Cerebellar nuclear complex (tissue), 1 donor: ENCODE measurements around the gene CTDP1.
"Not testable (repeated sequence)": the region's sequence is repeated elsewhere in the genome, so short reads cannot be mapped to it uniquely, and the experiment has no call there.

Experiments
- DNase-seq, 2 experiments: peaks; one replicate each; lab custom pipeline; 2025; lab: John Stamatoyannopoulos, UW

The CTDP1 gene

GRCh38 chr18:79702906-79703305 lies 23.3 kb downstream of the CTDP1 start:
- no peak for DNase-seq

GRCh38 chr18:79704631-79705030 lies 25.0 kb downstream of the CTDP1 start:
- no peak for DNase-seq

DNA sequence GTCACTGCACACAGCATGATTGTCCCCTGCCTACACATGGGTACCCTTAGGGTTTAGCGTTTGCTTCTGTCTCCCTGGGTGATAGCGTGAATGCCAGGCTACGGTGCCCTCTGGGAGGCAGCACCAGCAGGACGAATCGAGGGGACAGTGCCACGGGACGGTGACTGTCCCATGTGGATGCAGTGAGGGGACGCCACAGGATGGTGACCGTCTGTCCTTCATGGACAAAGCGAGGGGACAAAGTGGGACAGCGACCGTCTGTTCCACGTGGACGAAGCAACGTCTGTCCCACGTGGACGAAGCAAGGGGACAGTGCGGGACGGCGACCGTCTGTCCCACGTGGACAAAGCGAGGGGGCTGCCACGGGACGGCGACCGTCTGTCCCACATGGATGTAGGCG lies 25.7 kb downstream of the CTDP1 start:
- no peak for DNase-seq

- DNase-seq, result no peak
Measured at GRCh38 chr18:79706006-79706405, 26.4 kb downstream of the CTDP1 start.

GRCh38 chr18:79706658-79707057 lies 27.1 kb downstream of the CTDP1 start:
- DNase-seq, result no peak

- no peak for DNase-seq
Measured at GRCh38 chr18:79707239-79707638, 27.6 kb downstream of the CTDP1 start.

- no peak for DNase-seq
Measured at GRCh38 chr18:79707671-79708070, 28.1 kb downstream of the CTDP1 start.

GRCh38 chr18:79708412-79708811 lies 28.8 kb downstream of the CTDP1 start:
- DNase-seq, result no peak

DNA sequence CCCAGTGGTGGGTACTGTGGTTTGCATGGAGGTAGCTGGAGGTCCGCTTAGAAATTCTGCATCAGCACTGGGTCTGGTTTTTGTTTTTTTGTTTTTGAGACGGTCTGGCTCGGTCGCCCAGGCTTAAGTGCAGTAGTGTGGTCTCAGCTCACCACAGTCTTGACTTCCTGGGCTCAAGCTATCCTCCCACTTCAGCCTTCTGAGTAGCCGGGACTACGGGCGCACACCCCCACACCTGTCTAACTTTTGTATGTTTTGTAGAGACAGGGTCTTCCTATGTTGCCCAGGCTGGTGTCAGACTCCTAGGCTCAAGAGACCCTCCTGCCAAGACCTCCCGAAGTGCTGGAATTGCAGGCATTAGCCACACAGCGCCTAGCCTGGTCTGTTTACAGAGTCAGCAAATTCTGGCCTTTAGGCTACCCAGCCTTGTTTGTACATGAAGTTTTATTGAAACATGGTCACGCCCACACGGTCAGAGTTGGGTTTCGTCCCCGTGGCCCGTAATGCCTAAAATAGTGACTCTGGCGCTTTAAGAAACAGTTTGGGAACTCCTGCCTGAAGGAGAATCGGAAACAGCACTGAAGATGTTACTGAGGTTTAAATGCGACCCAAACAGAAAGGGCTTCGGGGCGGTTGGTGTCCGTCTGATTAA lies 32.7 kb downstream of the CTDP1 start:
- no peak for DNase-seq

- no peak for DNase-seq
Measured at GRCh38 chr18:79713341-79713740, 33.7 kb downstream of the CTDP1 start.

DNA sequence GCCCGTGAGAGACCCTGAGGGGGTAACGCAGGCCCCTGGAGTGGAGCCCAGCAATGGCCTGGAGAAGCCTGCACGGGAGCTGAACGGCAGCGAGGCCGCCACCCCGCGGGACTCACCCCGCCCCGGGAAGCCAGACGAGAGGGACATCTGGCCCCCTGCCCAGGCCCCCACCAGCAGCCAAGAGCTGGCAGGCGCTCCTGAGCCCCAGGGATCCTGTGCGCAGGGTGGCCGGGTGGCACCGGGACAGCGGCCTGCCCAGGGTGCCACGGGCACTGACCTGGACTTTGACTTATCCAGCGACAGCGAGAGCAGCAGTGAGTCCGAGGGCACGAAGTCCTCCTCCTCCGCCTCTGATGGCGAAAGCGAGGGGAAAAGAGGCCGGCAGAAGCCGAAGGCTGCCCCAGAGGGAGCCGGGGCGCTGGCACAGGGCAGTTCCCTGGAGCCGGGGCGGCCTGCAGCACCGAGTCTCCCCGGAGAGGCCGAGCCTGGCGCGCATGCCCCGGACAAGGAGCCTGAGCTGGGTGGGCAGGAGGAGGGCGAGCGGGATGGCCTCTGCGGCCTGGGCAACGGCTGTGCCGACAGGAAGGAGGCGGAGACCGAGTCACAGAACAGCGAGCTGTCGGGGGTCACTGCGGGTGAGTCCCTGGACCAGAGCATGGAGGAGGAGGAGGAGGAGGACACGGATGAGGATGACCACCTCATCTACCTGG lies 35.1 kb downstream of the CTDP1 start:
- no peak for DNase-seq

DNA sequence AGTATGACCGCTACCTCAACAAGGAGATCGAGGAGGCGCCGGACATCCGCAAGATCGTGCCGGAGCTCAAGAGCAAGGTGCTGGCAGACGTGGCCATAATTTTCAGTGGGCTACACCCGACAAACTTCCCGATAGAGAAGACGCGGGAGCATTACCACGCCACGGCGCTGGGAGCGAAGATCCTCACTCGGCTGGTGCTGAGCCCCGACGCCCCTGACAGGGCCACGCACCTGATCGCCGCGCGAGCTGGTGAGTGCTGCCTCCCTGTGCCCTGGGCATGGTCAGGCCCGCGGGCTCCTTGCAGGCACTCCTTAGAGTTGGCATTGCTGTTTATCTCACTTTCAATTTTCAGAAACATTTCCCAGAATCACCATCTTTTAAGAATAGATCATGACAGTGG lies 35.7 kb downstream of the CTDP1 start:
- DNase-seq, result no peak

- no peak for DNase-seq
Measured at GRCh38 chr18:79717059-79717458, 37.5 kb downstream of the CTDP1 start.

DNA sequence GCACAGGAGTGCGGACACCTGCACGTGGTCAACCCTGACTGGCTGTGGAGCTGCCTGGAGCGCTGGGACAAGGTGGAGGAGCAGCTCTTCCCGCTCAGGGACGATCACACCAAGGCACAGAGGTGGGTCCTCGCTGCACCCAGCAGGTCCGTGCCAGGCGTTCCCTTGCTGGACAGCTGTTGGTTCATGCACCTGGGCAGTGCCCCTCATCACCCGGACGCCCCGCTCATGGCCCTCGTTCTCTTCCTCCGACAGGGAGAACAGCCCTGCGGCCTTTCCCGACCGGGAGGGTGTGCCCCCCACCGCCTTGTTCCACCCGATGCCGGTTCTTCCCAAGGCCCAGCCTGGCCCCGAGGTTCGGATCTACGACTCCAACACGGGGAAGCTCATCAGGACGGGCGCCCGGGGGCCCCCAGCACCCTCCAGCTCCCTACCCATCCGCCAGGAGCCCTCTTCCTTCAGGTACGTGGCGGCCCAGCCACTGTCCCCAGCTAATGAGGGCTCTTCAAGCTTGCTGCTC lies 38.0 kb downstream of the CTDP1 start:
- no peak for DNase-seq

- no peak for DNase-seq
Measured at GRCh38 chr18:79718126-79718525, 38.5 kb downstream of the CTDP1 start.

- no peak for DNase-seq
Measured at GRCh38 chr18:79718878-79719477, 39.4 kb downstream of the CTDP1 start.

DNA sequence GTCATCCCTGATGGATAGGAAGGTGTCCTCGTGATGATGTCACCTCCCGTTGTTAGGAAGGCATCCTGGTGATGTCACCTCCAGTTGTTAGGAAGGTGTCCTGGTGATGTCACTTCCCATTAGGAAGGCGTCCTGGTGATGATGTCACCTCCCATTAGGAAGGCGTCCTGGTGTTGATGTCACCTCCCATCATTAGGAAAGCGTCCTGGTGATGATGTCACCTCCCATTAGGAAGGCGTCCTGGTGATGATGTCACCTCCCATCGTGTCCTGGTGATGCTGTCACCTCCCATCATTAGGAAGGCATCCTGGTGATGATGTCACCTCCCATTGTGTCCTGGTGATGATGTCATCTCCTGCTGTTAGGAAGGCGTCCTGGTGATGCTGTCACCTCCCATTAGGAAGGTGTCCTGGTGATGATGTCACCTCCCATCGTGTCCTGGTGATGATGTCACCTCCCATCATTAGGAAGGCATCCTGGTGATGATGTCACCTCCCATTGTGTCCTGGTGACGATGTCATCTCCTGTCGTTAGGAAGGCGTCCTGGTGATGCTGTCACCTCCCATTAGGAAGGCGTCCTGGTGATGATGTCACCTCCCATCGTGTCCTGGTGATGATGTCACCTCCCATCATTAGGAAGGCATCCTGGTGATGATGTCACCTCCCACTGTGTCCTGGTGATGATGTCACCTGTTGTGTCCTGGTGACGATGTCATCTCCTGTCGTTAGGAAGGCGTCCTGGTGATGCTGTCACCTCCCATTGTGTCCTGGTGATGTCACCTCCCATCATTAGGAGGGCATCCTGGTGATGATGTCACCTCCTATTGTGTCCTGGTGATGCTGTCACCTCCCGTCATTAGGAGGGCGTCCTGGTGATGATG lies 40.1 kb downstream of the CTDP1 start:
- DNase-seq, result not testable (repeated sequence)

DNA sequence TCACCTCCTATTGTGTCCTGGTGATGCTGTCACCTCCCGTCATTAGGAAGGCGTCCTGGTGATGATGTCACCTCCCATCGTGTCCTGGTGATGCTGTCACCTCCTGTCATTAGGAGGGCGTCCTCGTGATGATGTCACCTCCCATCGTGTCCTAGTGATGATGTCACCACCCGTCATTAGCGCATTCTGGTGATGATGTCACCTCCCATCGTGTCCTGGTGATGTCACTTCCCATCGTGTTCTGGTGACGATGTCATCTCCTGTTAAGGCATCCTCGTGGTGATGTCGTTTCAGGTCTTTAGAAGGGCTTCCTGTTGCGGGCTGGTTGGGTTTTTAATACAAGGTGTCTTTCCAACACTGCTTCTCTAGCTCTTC lies 40.7 kb downstream of the CTDP1 start:
- DNase-seq, result no peak

- DNase-seq, result no peak
Measured at GRCh38 chr18:79723036-79723435, 43.4 kb downstream of the CTDP1 start.

DNA sequence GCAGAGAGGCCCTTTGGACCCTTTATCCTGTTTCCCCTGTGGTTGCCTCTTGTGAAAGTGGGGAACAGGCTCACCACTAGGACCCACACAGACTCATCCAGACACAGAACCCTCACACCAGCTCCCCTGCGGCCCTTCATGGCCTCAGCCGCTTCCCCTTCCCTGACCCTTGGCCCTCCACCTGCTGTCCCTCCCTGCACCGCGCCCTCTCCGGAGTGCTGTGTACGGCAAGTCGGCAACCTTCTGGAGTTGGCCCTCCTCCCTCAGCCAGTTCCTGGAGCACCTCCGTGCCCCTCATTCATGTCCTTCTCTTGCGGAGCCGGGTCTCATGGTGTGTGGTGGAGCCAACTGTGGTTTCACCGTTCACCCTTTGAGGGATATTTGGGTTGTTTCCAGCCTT lies 44.0 kb downstream of the CTDP1 start:
- no peak for DNase-seq

DNA sequence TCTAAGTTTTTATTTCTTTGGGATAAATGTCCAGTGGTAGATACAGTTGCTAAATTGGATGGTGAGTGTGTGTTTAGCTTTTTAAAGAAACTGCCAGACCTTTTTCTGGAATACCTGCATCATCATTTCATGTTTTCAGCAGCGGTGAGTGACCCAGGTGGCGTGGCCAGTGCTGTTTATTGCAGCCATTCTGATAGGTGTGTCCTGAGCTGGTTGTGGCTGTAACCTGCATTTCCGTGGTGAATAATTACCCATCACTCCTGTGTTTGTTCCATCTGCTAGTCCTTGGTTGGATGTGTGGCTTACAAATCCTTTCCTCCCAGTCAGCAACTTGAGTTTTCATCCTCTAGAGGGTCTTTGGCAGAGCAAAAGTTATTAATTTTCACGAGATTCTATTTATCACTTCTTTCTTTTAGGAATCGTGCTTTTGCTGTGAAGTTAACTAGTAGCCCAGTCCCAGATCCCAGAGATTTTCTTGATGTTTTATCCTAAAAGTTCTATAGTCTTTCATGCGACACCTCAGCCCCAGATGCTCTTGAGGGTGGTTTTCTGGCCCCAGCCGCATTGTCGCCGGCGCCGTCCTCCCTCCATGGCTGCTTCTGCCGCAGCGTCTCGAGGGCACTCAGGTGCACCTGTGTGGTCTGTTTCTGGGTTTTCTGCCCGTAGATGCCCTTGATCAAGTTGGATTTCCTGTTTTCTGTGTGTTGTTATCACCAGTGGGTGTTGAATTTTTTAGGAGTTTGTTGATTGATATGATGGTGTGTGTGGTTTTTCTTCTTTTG lies 44.9 kb downstream of the CTDP1 start:
- no peak for DNase-seq
